Measurements from ENCODE around the gene TRPM3.

Gene TRPM3

DNA sequence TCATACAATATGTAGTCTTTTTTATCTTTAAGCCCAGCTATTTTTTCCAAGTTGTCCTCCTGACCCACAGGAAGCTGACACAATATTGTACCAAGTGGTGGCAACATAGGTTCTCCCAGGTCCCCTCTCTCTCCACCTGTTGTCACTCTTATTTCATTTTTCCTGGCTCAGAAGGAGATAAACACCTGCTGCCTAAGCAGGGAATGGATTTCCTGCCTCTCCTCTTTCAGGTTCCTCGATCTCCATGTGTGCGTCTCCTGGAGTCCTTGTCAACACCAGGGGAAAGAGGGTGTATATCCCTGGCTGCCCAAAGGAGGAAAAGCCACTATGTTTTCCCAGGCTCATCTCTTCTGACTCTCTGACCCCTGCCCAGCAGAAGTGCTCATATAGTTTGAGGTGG, 625.2 kb downstream of the TRPM3 start:
- DNase-seq (ENCODE audit: low read depth in 2 of 2, low spot score in 1 of 2) = no peak

DNA sequence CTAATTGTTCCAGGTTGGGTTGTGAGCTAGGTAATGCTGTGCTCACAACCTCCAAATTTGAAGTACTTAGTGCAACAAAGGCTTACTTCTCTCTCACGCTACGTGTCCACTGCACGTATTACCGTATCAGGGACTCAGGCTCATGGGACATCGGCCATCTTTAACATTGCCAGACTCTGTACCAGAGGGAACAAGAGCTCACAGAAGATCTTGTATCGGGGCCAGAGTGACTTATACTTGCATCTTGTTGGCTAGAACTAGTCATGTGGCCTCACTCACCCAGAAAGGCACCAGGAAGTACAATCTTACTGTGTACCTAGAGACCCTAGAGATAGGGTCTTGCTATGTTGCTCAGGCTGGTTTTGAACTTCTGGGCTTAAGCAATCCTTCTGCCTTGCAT, 625.9 kb downstream of the TRPM3 start:
- DNase-seq (ENCODE audit: low read depth in 2 of 2, low spot score in 1 of 2) = no peak

DNA sequence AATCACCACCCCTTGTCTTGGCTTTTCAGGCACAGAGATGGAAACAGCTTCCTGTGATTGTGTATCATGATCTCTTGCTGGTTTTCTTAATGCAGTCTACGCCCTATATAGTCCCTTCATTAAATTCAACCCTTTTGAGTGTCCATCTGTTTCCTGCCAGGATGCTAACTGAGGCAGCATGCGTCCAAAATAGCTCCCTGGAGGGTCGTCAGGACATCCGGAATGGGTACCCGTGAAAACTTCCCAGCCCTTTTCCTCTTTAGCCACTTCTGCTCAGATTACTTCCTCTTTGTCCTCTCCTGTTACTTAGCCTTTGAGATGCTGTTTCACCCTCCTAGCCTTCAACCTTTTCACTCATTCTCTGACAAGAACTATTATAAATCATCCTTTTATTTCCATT, 627.2 kb downstream of the TRPM3 start:
- no peak for DNase-seq (ENCODE audit: low read depth in 2 of 2, low spot score in 1 of 2)

DNA sequence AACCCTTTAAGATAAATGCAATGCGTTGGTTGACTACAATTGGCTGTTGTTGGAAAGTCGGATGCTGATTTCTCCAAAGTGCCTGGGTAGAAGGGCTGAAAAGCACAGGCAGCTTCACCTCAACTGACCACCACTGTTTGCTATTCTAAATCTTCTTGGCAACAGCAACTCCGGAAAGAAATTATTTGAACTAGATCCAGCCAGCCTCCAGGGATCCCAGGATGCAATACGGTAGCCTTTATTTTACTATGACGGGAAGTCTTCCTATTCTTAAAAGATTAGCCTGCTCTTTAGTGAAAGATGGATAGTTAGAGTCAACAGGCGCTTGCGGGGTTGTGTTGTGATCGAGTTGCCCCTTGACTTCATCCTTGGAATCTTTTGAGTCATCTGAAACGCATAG, 628.4 kb downstream of the TRPM3 start:
- no peak for DNase-seq (ENCODE audit: low read depth in 2 of 2, low spot score in 1 of 2)

DNA sequence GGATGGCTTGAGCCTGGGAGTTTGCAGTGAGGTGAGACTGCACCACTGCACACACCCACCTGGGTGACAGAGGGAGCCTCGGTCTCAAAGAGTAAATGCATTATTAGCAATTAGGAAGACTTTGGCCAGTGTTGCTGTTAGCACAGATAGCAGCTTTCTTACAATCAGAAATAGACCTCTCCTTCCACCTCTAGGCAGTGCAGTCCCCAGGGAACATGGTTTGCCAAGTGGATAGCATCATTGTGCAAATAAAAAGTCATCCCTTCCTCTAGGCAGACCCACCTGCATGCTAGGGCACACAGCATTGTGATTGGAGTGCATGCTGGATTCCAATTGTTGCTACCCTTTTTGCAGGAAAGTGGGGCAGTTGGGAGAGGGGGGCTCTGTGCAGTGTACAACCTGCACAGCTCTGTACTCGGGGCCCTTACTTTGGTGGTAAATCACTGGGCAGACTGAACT, 629.1 kb downstream of the TRPM3 start:
- no peak for DNase-seq (ENCODE audit: low read depth in 2 of 2, low spot score in 1 of 2)

DNA sequence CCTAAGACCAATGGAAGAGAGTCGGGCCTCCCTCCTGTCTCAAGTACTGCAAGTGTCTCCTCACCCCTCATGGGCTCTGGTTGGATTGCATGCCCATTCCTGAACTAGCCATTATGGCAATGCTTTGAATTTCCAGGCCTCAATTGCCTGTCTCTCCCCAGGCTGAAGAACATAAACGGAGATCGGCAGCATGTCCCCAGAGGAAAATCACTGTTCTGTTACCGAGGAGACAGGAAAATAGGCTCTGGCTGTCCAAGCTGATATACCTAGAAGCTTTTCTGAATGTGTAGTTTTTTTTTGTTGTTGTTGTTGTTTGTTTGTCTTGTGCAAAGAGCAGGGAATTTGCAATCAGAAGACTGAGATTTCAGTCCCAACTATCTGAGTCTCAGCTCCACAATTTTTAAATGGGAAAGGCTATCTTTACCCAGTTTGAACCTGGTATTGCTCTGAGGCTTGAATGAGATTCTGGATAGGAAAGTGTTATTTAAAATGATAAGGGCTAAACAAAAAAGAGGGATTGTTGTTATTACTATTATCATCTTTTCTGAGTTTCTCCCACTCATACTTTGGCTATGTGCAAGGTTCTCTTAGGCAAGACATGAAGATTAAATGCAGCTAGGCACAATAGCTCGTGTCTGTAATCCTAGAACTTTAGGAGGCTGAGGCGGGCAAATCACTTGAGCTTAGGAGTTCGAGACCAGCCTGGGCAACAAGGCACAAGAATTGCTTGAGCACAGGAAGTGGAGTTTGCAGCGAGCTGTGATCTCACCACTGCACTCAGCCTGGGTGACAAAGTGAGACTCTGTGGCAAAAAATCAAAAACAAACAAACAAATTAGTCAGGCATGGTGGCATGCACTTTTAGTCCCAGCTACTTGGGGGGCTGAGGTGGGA, 629.7 kb downstream of the TRPM3 start:
- no peak for DNase-seq (ENCODE audit: low read depth in 2 of 2, low spot score in 1 of 2)

DNA sequence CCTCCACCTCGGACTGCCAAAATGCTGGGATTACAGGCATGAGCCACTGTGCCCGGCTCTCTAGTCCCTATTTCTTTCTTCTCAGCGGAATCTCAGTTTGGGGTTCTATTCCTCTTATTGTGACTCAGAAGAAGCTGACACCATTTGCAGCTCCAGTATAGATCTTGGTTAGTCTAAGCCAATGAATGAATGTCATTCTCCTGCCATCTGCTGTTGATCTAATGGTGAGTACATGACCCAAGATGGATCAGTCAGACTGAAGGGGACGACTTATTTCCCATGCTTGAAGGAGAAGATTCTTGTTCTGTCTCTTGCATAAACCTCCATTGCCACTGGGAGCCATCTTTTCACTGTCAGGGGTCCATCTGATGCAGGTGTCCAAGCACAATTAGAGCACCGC, 630.9 kb downstream of the TRPM3 start:
- DNase-seq (ENCODE audit: low read depth in 2 of 2, low spot score in 1 of 2) = no peak

DNA sequence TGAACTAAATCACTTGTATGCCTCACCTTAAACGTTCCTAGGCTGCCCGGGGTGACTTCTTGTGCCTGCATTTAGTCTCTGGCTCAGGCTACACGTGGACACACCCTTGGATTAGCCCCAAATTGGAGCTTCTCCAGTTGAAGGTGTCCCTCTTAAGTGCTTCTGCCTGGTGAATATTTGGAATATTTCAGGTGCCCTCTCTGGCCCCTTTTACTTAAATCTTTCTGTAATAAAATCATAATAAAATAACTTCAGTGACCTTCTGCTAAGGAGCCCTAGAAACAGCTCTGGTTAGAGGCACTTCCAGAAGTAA, 632.7 kb downstream of the TRPM3 start:
- no peak for DNase-seq (ENCODE audit: low read depth in 2 of 2, low spot score in 1 of 2)

DNA sequence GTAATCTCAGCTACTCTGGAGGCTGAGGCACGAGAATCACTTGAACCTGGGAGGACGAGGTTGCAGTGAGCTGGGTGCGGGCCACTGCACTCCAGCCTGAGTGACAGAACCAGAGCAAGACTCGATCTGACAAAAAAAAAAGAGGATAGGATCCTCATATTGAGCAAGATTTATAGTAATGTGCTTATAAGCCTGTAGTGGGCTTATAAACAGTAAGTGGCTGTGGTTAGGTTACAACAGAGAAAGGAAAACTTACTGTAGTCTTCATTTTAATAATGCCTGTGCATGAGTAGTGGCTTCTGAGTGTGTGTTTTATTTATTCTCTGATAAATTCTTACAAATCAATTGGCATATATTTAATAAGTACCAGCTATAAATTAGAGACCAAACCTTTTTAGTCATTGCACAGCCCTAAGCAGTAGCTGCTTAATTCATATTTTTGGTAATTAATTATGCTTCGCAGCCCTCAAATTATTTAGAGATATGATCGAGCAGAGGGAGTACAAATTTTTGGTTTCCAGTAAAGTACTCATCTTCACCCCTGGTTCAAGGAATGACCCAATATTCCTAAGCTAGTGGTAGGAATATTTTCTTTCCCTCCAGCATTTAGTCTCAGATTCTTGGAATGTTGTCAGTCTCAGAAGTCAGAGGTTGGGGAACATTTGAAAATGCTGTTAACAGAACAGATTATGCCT, 633.2 kb downstream of the TRPM3 start:
- no peak for DNase-seq (ENCODE audit: low read depth in 2 of 2, low spot score in 1 of 2)

DNA sequence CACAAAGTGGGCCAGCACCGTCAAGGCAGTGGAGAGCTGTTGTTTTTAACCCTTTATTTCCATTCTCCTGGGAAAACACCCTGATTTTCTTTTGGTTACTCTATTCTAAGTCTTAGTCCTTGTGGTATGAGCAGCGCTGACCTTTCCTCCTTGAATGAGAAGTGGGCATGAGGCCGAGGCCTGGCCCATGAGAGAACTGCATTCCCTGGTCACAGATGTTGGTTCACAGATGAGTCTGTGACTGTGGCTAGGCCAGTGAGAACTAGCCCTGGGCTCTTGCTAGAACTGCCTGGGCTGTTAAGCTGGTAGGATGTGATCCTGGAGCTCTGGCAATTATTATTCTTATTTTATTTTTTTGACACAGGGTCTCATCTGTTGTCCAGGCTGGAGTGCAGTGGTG, 635.3 kb downstream of the TRPM3 start:
- no peak for DNase-seq (ENCODE audit: low read depth in 2 of 2, low spot score in 1 of 2)

DNA sequence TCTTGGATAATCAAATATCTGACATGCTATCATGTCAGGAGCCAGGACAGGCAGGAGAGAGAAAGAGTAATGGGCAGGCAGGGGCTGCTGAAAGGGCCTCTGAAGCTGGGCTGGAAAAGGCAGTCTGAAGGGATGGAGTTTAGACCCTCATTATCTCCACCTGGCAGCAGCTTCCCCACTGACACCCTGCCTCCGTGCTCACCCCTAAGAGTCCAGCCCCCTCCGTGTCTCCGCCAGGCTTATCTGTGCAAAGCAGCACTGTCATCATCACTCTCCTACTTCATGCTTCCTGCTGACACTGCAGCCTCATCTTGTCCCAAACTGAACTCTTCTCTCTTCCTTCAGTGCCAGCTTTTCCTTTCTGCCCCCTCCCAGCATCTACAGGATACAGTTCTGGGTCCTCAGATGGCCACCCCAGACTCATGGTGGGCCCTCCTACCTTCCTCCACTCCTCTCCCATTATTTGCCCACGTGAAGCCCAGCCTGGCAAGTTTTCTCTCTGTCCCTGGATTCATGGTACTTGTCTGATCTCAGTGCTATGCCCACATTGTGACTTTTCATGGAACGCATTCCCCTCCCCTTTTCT, 636.1 kb downstream of the TRPM3 start:
- DNase-seq (ENCODE audit: low read depth in 2 of 2, low spot score in 1 of 2) = no peak

DNA sequence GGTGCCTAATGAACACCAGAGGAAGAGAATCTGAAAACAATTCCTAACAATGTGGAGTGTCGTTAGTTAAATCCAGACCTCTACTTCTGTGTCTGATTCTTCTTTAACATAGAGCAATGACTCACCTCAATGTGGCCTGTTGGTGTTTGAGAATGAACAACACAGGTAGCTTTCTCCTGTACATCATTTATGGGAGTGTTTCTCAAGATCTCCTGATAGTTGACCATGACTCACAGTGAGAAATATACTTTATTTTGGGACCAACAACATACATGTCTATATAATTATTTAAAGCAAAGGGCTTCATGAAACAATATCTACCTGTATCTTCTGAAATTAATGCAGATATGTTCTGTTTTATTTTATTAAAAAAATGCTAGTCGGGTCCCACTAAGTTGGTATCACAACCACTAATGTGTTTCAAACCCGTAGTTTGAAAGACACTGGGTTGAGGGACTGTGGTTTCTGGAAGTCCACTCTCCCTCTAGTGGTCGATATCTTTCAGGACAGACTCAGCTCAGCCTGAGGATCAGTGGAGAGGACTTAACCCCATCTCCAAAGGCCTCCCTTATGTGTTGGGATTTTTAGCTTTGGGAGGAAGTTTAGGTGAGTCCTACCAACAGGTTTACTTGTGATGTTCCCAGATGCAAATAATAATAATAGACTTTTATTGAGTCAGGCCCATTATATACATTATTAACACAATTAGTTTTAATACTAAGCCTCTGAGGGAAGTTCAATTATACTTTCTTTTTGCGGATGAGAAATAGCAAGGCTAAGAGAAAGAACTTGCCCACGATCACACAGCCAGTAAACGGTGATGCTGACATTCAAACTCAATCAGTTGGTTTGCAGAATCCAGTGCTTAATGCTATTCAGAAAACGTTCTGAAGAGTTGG, 636.9 kb downstream of the TRPM3 start:
- no peak for DNase-seq (ENCODE audit: low read depth in 2 of 2, low spot score in 1 of 2)

DNA sequence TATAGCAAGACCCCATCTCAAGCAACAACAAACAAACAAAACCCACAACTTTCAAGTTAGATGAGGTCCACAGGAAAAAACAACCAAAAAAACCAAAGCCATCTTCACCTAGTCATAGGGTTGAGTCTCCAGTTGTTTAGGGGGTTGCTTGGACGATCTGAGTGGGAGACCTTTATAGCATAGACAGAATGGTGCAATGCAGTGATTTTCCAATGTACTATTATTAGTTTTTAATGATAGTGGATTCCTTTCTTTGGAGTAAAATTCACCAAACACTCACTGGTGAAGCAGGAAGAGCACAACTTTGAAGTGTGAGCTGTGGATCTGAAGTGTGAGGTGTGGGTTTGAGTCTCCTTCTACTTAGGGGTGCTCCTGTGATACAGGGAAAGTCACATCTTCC, 640.0 kb downstream of the TRPM3 start:
- DNase-seq (ENCODE audit: low read depth in 2 of 2, low spot score in 1 of 2) = no peak

DNA sequence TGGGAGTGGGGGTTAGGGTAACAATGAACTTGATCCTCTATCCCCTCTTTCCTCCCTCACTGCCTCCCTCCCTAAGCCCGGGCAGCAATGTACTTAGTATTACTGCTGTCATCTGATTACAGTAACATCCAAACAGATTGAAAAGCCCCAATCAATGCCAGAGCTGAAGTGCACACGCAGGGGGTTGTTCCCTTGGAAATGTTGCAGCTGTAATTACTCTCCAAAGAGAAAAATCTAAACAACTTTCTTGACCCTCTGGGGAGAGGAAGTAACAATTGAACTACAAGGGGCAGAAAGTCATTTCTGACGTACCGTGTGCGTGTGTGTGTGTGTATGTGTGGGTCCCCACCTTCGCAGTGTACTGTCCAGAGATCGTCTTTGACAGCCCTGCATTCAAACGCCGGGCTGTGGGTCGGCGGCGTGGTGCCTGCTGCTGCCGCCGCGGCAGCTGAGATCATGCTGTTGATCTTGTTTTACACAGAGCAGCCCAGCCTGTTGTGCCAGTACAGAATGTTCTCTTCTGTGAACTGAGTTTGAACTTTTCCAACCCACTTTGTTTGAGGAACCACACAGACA, 640.9 kb downstream of the TRPM3 start:
- no peak for DNase-seq (ENCODE audit: low read depth in 2 of 2, low spot score in 1 of 2)

DNA sequence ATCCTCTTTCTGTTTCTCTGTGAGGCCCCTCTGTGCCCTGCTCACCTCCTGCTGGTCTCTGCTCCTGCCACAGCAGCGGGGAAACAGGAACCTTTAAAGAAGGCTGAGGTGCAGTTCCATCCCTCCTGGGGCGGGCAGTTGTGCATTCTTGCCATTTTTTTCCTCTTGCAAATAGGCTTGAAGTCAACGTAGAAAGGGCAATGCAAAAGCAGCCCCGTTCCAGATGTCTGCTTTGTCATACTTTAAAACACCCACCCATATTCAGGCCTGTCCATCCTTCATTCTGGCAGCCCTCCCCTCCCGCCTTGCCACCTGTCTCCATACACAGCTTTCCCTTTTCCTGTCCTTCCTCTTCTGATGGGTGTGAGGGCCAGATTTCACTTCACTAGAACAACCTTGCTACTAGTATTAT, 641.5 kb downstream of the TRPM3 start:
- no peak for DNase-seq (ENCODE audit: low read depth in 2 of 2, low spot score in 1 of 2)
